IPS DF 19.7 (cell line): ENCODE results near the gene MBOAT2.
"Not testable (repeated sequence)": the region's sequence is repeated elsewhere in the genome, so short reads cannot be mapped to it uniquely, and the experiment has no call there.

ENCODE experiments used
- DNase-seq: peaks from one replicate; pipeline ENCODE4 v3.0.0-alpha.2; 2013; ENCODE audit warnings: low read depth, low spot score

MBOAT2 gene, protein sequence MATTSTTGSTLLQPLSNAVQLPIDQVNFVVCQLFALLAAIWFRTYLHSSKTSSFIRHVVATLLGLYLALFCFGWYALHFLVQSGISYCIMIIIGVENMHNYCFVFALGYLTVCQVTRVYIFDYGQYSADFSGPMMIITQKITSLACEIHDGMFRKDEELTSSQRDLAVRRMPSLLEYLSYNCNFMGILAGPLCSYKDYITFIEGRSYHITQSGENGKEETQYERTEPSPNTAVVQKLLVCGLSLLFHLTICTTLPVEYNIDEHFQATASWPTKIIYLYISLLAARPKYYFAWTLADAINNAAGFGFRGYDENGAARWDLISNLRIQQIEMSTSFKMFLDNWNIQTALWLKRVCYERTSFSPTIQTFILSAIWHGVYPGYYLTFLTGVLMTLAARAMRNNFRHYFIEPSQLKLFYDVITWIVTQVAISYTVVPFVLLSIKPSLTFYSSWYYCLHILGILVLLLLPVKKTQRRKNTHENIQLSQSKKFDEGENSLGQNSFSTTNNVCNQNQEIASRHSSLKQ

DNA sequence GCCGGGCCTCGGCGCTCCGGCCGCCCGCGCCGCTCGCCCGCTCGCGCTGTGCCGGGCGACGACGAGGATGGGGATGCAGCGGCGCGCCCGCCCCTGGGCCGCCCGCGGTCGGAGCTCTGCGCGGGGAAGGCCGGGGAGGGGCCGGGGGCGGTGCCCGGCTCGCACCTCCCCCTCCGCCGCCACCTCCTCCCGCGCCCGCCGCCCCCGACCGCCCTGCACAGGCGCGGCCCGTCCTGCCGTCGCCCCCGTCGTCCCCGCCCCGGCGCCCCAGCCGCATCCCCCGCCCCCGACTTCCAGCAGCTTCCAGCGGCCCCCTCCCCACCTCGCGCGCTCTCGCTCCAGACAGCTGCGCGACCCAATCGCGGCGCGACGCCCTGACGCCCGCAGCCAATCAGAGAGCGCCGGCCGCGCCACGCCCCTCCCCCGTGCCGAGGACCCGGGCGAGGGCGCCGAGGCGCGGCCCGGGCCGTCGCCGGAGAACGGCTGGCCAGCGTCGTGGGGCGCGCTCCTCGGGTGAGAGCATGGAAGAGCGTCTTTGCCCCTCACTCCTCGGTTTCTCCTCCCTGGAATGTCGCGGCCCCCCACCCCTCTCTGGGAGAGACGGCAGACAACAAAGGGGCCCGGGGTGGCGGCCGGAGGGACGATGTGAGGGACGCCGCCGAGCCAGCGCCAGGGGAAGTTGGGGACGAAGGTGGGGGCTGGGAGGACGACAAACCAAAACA, at the start of gene MBOAT2:
Gene MBOAT2 (minus strand): TSS at position 69 of the 722 bp plus-strand sequence. CDS start 70 bp downstream, outside the sequence.
- DNase-seq, result no peak

DNA sequence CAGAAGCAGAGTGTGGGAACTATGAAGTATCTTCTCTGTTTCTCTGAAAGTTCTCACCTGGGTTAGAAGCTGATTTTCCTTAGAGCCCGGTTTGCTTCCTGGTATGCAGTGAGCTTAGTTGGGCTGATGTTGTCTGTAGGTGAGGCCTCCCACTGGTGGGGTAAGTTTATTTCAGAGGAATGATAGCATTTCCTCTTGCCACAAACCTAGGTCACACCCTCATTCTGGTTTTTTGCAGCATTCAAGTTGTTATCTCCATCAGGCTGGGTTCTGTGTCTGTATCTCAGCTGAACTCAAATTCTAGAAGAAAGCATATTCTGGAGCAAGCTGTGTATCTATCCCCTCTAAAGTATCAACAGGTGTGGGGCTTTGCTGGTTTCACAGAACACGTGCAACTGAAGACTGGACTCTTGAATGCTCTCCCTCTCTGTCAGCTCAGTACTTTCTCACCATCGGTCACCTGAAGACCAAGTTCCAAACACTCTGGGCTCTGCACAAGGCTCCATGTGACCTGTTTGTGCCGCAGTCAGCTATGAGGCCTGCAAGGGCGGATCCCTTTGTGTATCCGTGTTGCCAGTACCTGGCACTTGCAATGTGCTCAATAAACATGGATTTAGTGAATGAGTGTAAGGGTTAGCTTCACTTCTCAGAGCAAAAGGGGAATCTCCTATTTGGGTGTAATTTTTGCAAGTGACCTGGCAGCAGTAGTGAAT, 49.5 kb upstream of the MBOAT2 start:
- no peak for DNase-seq

DNA sequence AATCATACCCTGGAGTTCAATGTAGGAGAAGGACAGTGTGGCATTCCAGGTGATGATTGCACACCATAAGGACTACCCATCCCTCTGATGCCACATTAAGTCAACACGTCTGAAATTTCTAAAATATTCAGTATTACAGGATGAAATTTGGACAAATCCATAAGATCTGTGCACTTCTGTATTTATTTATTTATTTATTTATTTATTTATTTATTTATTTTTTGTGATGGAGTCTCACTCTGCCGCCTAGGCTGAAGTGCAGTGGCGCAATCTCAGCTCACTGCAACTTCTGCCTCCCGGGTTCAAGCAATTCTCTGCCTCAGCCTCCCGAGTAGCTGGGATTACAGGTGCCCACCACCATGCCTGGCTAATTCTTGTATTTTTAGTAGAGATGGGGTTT, 48.0 kb upstream of the MBOAT2 start:
- not testable (repeated sequence) for DNase-seq

DNA sequence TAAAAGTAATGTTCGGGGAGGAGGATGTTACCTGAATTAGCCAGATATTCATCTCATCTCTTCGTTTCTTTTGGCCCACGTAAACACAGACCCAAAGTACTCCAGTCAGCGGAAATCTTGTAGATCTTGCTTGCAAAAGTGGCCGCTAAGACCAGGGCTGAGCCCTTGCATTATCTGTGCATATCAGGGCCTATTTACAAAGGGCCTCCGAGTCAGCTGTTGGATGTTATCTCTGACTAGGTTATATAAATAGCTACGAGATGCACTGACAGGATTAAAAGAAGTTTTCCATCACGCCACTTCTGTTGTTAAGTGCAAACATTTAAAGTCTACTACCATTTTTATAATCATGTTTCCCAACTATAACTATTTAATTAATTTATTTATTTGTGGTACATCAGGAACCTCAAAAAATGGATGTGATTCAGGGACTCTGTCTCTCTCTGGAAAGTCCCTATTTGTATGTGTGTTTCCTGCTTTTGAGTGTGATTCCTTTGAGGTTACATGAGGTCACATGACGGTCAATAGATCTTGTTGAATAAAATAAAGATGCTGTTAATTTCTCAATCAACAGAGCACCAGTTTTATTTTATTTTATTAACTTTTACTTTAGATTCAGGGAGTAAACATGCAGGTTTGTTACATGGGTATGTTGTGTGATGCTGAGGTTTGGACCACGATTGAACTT, 46.8 kb upstream of the MBOAT2 start:
- DNase-seq, result no peak

DNA sequence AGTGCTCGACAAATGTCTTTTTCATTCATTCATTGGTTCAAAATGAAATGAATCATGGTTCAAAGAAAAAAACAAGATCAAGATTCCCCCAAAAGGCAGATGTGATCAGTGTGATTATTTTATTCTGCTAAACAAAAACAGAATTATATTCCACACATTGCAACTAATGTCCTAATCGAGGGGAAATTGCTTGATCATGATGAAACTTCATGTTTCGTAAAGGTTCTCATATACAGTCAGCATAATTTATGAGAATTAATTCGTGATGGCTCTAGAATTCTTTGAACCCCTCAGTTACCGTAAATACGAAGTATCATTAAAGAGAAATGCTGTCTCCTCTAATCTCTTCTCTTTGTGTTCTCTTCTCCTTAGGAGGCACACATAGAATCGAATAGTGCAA, 42.1 kb upstream of the MBOAT2 start:
- no peak for DNase-seq

DNA sequence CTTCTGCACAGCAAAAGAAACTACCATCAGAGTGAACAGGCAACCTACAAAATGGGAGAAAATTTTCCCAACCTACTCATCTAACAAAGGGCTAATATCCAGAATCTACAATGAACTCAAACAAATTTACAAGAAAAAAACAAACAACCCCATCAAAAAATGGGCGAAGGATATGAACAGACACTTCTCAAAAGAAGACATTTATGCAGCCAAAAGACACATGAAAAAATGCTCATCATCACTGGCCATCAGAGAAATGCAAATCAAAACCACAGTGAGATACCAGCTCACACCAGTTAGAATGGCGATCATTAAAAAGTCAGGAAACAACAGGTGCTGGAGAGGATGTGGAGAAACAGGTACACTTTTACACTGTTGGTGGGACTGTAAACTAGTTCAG, 40.0 kb upstream of the MBOAT2 start:
- not testable (repeated sequence) for DNase-seq

DNA sequence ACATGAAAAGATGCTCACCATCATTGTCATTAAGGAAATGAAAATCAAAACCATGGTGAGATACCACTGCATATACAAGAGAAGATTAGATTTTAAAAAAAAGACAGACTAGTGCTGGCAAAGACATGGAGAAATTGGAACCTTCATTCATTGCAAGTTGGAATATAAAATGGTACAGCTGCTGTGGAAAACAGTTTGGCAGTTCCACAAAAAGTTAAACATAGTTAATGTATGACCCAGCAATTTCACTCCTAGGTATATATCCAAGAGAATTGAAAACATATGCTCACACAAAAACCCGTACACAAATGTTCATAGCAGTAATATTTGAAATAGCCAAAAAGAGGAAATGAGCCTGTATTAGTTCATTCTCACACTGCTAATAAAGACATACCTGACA, 33.7 kb upstream of the MBOAT2 start:
- no peak for DNase-seq

DNA sequence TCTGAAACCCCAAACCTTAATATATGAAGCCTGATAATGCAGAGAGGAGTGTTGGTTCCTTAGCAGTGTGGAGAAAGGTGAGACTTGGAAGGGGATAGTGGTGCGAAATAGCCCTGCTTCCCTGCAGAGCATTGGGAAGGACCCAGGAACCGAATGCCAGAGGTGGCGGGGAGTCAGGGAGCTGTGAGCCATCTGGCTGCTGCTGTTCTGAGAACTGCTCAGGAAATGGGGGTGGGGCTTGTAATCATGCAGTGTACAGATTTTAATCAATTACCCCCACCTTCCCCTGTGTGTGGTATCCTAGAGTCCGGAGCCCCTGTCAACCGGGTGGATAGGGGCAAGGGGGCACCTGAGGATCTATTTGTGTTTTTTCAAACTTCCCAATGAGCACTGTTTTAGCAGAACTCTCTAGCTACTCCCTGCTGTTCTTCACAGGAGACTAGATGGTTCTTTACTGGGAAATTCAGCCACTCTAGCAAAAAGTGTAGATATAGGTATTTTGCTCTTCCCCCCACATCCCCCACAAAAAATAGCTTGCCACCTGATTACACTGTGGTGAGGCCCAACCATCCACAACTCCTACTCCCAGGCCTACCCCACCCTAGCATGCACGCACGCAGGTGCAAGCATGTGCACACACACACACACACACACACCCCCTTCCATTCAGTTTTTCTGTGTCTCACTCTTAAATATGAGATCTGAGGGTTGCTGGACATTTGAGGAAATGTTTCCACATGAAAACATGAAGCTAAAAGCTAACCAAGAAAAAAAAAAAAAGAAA, 30.1 kb upstream of the MBOAT2 start:
- DNase-seq, result no peak

DNA sequence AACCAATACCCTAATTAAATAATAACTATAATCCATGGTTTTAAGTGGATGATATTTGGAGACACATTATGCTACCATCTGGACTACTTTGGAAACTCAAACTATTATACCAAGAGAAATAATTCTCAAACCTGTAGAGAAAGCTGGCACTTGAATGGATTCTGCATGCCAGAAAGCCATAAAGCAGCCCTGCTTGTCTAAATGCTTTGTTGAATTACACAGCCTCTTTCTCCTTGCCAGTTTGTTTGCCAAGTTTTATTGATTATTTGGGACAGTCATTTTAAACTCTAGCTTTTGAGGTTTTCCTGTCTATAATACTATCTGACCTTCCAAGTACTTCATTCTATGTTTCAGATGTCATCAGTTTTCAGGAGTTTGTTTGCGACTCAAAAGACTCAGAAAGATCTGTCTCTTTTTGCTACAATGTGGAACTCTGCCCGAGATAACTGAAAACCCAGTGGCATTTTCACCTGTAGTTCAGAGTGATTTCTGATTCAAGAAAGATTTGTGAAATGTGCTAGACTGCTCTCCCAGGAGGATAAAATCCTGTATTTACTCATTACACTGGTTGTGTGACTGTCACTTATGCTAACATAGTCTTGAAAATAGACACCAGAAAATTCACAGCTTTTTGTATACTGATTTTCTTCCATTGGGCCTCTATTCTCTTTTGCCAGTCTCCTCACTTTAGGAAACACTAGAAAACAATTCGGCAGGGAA, 29.2 kb upstream of the MBOAT2 start:
- no peak for DNase-seq

DNA sequence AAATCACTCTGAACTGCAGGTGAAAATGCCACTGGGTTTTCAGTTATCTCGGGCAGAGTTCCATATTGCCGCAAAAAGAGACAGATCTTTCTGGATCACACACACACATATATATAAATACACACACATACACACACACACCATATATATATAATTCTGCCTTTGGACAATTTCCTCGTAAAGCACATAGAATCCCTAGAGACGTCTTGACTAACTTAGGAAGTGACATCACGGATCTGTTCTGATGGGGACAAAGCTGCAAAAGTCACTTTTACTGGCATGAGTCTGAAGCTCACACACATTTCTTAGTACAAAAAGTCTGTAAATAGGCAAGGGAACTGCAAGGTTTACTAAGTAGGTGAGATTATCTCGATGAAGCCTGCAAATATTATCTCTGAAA, 28.6 kb upstream of the MBOAT2 start:
- DNase-seq, result no peak

DNA sequence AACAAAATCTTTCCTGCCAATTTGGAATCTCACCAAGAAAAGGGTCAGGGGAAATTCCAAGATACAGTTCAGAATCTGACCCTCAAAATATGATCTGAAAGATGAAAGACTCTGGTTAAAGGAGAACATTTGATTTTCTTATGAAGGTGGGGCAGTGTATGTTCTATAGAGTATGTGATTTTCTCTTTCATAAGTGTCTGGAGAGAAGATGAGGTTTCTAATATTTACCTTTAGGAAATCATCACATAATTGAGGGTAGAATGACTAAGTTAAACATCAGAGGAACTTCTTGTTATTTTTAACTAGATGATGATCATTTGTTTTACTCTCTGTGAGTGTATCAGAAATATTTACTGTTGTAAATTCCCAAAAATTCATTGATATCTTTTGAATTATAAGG, 27.8 kb upstream of the MBOAT2 start:
- no peak for DNase-seq

DNA sequence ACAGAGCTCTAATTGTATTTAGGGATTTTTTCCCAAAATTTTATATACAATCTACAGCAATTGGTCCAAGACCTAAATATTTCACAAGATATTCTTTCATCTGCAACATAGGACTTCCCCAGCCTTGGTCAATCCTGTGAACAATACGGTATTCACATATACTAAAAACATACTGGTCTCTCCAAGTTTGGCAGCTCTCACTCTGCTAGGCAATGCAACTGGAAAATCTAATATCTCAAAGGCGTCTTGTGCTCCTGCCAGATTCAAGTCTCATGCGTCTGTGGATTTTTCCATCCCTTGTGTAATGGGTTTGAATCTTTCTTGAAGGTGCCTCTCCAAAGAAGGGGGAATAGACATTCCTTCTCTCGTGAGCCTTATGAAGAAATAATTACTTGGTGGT, 27.4 kb upstream of the MBOAT2 start:
- DNase-seq, result no peak

DNA sequence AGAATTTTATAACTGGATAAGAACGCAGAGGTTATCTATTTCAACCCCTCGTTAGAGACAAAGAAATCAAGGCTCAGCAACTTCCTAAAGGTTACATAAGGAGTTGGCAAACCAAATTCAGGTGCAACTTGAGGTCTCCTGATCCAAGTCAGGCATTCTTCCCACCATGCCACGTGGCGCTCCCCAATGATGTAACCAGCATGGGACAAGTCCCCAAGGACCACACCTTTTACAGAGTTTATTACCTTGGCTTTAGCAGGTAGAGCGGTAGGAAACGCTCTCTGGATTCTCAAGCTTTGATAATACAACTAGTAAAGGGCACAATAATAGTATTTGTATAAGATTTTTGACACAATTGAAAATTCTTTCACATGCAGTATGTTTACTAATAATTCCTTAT, 26.7 kb upstream of the MBOAT2 start:
- DNase-seq, result no peak

DNA sequence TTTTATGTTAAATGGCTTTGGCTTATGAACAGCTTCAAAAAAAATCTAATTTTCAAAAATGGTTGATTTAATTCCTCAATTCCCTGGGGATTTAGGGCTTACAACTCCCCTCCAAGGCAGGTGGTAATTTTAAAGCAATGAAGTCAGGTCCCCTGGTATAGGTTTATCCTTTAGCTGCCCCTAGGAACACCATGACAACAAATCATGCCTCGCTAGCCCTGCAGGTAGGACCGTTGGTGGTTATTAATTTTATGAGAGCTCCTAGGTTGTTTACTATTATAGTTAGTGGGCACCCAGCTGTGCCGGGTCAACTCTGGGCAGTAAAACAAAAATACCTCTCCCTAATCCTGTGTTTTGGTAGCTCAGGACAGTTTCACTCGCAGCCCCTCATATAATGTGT, 26.2 kb upstream of the MBOAT2 start:
- no peak for DNase-seq

DNA sequence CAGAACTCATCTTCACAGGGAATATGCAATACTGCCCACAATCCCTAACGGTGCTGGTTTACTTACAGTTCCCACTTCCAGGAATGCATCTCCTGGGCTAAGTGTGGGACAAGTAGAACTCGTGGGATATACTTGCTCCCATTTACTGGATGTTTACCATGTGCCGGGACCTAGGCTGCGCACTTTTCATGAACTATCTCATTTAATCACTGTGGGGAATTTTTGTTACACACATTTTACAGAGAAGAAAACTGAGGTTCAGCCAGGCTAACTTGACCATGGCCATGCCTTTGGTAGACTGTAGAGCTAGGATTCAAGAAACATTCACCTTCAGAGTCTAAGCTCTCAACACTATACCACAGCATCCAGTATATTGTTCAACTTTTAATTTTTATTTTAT, 24.4 kb upstream of the MBOAT2 start:
- DNase-seq, result no peak

DNA sequence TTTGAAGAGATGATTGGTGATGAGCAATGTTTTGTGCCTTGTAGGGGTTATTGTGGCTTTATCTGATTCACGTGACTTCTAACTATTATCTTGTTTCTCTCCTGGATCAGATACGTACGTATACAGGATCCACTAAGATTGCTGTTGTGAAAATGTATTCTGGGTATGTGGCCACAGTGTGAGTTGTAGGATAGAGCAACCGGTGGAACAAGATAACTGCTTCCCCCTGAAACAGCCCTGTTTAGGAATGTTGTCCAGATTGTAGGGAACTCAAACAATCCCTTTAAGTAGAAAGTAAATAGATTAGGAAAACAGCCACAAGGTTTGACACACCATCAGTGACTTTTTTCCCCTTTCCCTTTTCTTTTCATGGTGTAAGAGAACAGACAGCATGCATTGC, 22.3 kb upstream of the MBOAT2 start:
- DNase-seq, result no peak

DNA sequence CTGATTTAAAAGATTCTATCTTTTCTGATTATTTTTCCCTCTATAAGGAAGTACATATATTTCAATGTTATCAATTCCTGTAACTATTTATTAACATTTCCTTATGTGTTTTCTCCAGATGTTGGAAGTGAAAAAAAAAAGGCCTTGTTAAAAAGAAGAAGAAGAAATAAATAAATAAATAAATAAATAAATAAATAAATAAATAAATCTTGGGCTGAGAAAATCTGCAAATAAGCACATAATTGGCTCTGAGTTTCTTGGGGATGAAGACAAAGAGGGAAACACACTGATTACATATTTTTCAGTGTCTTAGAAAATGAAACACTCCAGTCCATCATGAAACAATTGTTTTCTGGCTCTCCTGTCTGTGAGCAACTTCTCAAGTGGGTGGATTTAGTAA, 21.1 kb upstream of the MBOAT2 start:
- no peak for DNase-seq

DNA sequence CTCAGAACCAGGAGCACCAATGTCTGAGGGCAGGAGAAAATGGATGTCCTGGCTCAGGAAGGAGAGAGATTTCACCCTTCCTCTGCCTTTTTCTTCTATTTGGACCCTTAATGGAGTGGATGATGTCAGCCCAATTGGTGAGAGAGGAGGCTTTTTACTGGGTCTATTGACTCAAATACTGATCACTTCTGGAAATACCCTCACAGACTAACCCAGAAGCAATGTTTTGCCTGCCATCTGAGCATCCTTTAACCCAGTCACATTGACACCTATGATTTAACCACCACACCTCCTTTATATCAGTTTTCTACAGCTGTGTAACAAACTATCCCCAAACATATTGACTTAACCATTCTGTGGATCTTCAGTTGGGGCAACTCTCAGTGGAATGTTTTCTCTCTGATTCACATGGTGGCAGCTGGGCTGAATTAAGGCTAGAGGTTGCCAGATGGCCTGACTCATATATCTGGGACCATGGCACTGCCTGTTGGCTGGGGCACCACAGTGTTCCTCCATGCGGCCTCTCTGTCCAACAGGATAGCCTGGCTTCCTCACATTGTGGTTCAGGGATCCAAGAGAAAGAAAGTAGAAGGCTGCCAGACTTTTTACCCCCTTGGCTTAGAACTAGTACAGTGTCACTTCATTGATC, 18.2 kb upstream of the MBOAT2 start:
- no peak for DNase-seq

DNA sequence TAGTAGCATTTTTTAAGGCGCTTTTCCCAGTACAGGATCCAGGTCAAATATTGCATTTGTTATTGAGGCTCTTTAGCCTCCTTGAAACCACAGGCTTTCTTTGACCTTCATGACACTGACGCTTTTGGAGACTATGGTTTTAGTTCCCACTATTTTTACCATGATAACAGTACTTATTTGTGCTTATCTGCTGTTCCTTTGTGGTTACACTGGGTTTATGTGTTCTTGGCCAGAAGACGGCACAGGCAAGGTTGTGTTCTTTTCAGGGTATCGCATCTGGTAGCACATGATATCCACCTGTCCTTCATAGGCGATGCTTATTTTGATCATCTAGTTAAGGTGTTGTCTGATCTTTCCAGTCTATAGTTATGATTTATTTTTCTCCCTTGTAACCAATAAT, 16.8 kb upstream of the MBOAT2 start:
- DNase-seq, result no peak

DNA sequence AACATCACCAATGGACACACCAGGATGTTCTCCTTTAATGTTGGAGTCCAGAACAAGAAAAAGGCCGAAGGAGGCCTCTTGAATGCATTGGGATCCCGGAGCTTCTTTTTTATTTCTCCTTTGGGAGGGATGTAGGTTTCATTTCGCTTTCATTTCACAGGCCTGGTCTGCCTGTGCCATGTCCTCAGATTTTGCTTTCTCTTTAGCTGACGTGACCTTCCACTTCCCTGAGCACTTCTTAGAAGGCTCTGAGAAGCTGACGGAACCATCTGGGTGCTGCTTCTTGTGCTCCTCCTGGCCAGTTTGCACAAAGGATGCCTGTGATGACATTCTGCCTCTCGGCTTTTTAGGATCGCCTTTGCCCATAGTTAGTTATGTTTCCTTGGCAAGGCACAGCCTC, 15.1 kb upstream of the MBOAT2 start:
- DNase-seq, result no peak
